WTC11 (cell line): Measurements from ENCODE around the gene GNRHR. TPM values are rescaled to one million over a fixed set of nuclear protein-coding genes. Genes with fewer than 3 reads are reported as not detected.
A peak's percentile ranks its signal among the peaks of the same experiment; 100 is the strongest.
"Not testable (repeated sequence)": the region's sequence is repeated elsewhere in the genome, so short reads cannot be mapped to it uniquely, and the experiment has no call there.

Experiments used
- ATAC-seq: fragments of 200-7000 bp; cut with Tn5 transposase; 2 replicates; pipeline ENCODE4 v1.10.0; 2021; ENCODE audit warnings: mild to moderate bottlenecking, moderate library complexity
- CTCF ChIA-PET: fragments of 300-600 bp; sonication (Branson Sonifier 250); formaldehyde crosslinking; loops from one replicate; lab custom pipeline; 2021; ENCODE audit warnings: antibody characterized with exemption; lab: Charles Lee
- POLR2A ChIA-PET: fragments of 350-600 bp; sonication (Branson Sonifier 250); formaldehyde crosslinking; loops from one replicate; lab custom pipeline; 2021; ENCODE audit warnings: antibody characterized with exemption; lab: Charles Lee
- DNase-seq: peaks from one replicate; pipeline ENCODE4 v3.0.0; 2021; ENCODE audit warnings: low spot score
- H3K27ac Mint-ChIP-seq: 2 replicates; pipeline ENCODE4 v1.8.0; 2021; ENCODE audit warnings: mixed read lengths
- H3K27me3 Mint-ChIP-seq: 2 replicates; pipeline ENCODE4 v1.8.0; 2021; ENCODE audit warnings: low read depth, mild to moderate bottlenecking, moderate library complexity, mixed read lengths
- H3K36me3 Mint-ChIP-seq: 2 replicates; pipeline ENCODE4 v1.8.0; 2021; ENCODE audit warnings: mixed read lengths
- H3K4me1 Mint-ChIP-seq: 2 replicates; pipeline ENCODE4 v1.8.0; 2022; ENCODE audit warnings: mixed read lengths
- H3K4me3 Mint-ChIP-seq: 2 replicates; pipeline ENCODE4 v1.8.0; 2021; ENCODE audit warnings: mild to moderate bottlenecking, moderate library complexity, mixed read lengths
- H3K9me3 Mint-ChIP-seq: 2 replicates; pipeline ENCODE4 v1.8.0; 2021; ENCODE audit warnings: mixed read lengths
- AR ChIP-seq: fragments of 250-450 bp; sonication (Bioruptor Pico); IDR thresholded peaks from 2 replicates; pipeline ENCODE4 v1.9.0; 2021; ENCODE audit warnings: mild to moderate bottlenecking
- CBFB ChIP-seq: sonication (generic); formaldehyde crosslinking; IDR thresholded peaks from 2 replicates; pipeline ENCODE4 v1.8.1; 2022; ENCODE audit warnings: mild to moderate bottlenecking, low read depth, missing genetic modification reagents
- ESRRA ChIP-seq: sonication (generic); formaldehyde crosslinking; IDR thresholded peaks from 2 replicates; pipeline ENCODE4 v1.8.1; 2022; ENCODE audit warnings: mild to moderate bottlenecking, missing genetic modification reagents, borderline replicate concordance
- NFATC4 ChIP-seq: fragments of 250-450 bp; sonication (Bioruptor Pico); IDR thresholded peaks from 2 replicates; pipeline ENCODE4 v1.9.0; 2021; ENCODE audit warnings: mild to moderate bottlenecking
- NFYB ChIP-seq: sonication (generic); formaldehyde crosslinking; conservative IDR thresholded peaks from 2 replicates; pipeline ENCODE4 v1.8.0; 2022; ENCODE audit warnings: low read depth, missing genetic modification reagents
- OVOL2 ChIP-seq: fragments of 250-450 bp; sonication (Bioruptor Pico); IDR thresholded peaks from 2 replicates; pipeline ENCODE4 v1.9.0; 2021; ENCODE audit warnings: mild to moderate bottlenecking, borderline replicate concordance
- PREB ChIP-seq: sonication (generic); formaldehyde crosslinking; IDR thresholded peaks from 2 replicates; pipeline ENCODE4 v1.8.1; 2022; ENCODE audit warnings: mild to moderate bottlenecking, missing genetic modification reagents, moderate library complexity, borderline replicate concordance
- ZNF416 ChIP-seq: fragments of 250-450 bp; sonication (Bioruptor Pico); IDR thresholded peaks from 2 replicates; pipeline ENCODE4 v1.9.0; 2021; ENCODE audit warnings: mild to moderate bottlenecking, inconsistent platforms
- total RNA-seq: library from RNA; stranded (reverse); gene quantifications from 3 replicates; pipeline ENCODE4 v1.2.3, GENCODE V29; 2021
- TF ChIP-seq, protein P1 (sequence below): sonication (generic); formaldehyde crosslinking; IDR thresholded peaks from 2 replicates; pipeline ENCODE4 v1.8.0; 2023; ENCODE audit warnings: mild to moderate bottlenecking, missing genetic modification reagents
- TF ChIP-seq, protein P2 (sequence below): fragments of 200-600 bp; IDR thresholded peaks from 2 replicates; pipeline ENCODE4 v1.8.0; 2022; ENCODE audit warnings: antibody characterized with exemption
- TF ChIP-seq, protein P3 (sequence below): sonication (generic); formaldehyde crosslinking; IDR thresholded peaks from 2 replicates; pipeline ENCODE4 v1.8.0; 2022; ENCODE audit warnings: mild to moderate bottlenecking, missing genetic modification reagents

Gene GNRHR
- total RNA-seq, 1 experiment from 2014 or later: not detected

DNA sequence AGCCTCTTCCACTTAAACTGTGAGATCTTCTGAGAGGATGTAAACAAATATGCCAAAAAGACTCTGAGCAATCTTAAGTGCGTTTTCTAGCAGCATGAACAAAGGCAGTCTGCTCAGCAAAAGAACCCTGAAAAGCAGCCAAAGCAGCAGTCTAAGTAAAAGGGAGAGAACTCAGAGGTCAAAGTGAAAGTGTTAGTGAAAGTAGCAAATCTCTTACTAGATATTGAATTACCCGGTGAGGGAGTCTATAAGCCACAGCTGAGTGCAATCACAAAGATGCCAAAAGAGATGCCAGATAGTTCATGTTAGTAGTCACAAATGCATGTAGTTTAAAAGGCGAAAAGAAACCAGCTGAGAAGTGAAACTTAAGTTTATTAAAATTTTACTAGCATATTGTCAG is 7.9 kb upstream of the GNRHR start (continued):
- TF ChIP-seq OVOL2 (CRISPR knock-in tag) (no peak), NFATC4 (CRISPR knock-in tag) (no peak), AR (CRISPR knock-in tag) (no peak), NFYB (CRISPR knock-in tag) (no peak), CBFB (CRISPR knock-in tag) (no peak)
- TF ChIP-seq, protein P1, sequence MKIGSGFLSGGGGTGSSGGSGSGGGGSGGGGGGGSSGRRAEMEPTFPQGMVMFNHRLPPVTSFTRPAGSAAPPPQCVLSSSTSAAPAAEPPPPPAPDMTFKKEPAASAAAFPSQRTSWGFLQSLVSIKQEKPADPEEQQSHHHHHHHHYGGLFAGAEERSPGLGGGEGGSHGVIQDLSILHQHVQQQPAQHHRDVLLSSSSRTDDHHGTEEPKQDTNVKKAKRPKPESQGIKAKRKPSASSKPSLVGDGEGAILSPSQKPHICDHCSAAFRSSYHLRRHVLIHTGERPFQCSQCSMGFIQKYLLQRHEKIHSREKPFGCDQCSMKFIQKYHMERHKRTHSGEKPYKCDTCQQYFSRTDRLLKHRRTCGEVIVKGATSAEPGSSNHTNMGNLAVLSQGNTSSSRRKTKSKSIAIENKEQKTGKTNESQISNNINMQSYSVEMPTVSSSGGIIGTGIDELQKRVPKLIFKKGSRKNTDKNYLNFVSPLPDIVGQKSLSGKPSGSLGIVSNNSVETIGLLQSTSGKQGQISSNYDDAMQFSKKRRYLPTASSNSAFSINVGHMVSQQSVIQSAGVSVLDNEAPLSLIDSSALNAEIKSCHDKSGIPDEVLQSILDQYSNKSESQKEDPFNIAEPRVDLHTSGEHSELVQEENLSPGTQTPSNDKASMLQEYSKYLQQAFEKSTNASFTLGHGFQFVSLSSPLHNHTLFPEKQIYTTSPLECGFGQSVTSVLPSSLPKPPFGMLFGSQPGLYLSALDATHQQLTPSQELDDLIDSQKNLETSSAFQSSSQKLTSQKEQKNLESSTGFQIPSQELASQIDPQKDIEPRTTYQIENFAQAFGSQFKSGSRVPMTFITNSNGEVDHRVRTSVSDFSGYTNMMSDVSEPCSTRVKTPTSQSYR (CRISPR knock-in tag): no peak
- TF ChIP-seq, protein P2, sequence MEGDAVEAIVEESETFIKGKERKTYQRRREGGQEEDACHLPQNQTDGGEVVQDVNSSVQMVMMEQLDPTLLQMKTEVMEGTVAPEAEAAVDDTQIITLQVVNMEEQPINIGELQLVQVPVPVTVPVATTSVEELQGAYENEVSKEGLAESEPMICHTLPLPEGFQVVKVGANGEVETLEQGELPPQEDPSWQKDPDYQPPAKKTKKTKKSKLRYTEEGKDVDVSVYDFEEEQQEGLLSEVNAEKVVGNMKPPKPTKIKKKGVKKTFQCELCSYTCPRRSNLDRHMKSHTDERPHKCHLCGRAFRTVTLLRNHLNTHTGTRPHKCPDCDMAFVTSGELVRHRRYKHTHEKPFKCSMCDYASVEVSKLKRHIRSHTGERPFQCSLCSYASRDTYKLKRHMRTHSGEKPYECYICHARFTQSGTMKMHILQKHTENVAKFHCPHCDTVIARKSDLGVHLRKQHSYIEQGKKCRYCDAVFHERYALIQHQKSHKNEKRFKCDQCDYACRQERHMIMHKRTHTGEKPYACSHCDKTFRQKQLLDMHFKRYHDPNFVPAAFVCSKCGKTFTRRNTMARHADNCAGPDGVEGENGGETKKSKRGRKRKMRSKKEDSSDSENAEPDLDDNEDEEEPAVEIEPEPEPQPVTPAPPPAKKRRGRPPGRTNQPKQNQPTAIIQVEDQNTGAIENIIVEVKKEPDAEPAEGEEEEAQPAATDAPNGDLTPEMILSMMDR: no peak
- TF ChIP-seq, protein P3, sequence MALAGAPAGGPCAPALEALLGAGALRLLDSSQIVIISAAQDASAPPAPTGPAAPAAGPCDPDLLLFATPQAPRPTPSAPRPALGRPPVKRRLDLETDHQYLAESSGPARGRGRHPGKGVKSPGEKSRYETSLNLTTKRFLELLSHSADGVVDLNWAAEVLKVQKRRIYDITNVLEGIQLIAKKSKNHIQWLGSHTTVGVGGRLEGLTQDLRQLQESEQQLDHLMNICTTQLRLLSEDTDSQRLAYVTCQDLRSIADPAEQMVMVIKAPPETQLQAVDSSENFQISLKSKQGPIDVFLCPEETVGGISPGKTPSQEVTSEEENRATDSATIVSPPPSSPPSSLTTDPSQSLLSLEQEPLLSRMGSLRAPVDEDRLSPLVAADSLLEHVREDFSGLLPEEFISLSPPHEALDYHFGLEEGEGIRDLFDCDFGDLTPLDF (CRISPR knock-in tag): no peak

- H3K9me3 Mint-ChIP-seq, H3K4me3 Mint-ChIP-seq, H3K27me3 Mint-ChIP-seq, H3K36me3 Mint-ChIP-seq, DNase-seq: not testable (repeated sequence)
- H3K4me1 Mint-ChIP-seq: peaks cover 14% of the 10 kb centered on the region
- CTCF ChIA-PET: interaction anchor here (0.5 to 1.6 kb wide), 2 partner anchors 10 to 559 kb away, joined by 3 to 10 read pairs; no protein-coding TSS in a partner anchor
- POLR2A ChIA-PET: interaction anchor here (0.7 kb wide), 1 partner anchor 45 kb away, joined by 3 read pairs; no protein-coding TSS in a partner anchor
- H3K27ac Mint-ChIP-seq: peak overlapping the region; percentile 35; the same call in 1 of the 2 replicates
- ATAC-seq: peak; percentile 24
Measured at GRCh38 chr4:67756991-67757390, 2.8 kb upstream of the GNRHR start.

DNA sequence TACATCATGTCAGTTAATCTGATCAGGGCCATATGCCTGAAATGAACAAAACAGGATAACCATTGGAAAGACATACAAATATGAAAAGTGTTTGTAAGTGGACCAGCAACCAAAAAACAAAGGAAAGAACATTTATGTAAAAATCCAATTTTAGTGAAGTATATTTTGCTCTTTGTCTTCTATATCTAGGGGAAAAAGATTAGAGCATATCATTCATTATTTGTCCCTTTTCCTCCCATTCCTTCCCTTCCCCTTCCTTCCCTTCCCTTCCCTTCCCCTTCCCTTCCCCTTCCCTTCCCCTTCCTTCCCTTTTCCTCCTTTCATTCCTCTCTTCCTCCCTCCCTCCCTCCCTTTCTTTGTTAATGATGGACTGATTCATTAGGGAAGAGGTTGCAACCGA is 1.8 kb upstream of the GNRHR start:
- H3K27ac Mint-ChIP-seq: no peak overlapping the region
- no peaks in the 10 kb centered on the region for H3K36me3 Mint-ChIP-seq
- DNase-seq (no peak), ATAC-seq (no peak)
- ChIA-PET POLR2A (no interaction called here), CTCF (interaction anchor here (1.2 to 1.6 kb wide), 2 partner anchors 9 kb away, joined by 4 to 10 read pairs; no protein-coding TSS in a partner anchor)
- no peaks in the 10 kb centered on the region for H3K27me3 Mint-ChIP-seq
- H3K4me3 Mint-ChIP-seq: no peak overlapping the region
- TF ChIP-seq PREB (CRISPR knock-in tag) (no peak), ZNF416 (CRISPR knock-in tag) (no peak), ESRRA (no peak)
- peaks cover 14% of the 10 kb centered on the region for H3K4me1 Mint-ChIP-seq
- no peaks in the 10 kb centered on the region for H3K9me3 Mint-ChIP-seq
